IPS DF 6.9 (cell line): Measurements from ENCODE around the gene CLDN18.

Experiments used
- DNase-seq: peaks from one replicate; pipeline ENCODE4 v3.0.0-alpha.2; 2013; ENCODE audit warnings: low read depth, low spot score
- H3K27ac ChIP-seq: one replicate; pipeline ENCODE4 v1.5.1; 2013; ENCODE audit warnings: low read length, control low read depth
- H3K27me3 ChIP-seq: 2 replicates; pipeline ENCODE4 v1.6.1; 2013; ENCODE audit warnings: mild to moderate bottlenecking, low read length; ENCODE audit not compliant: control insufficient read depth, insufficient read depth
- H3K36me3 ChIP-seq: 2 replicates; pipeline ENCODE4 v1.6.1; 2013; ENCODE audit warnings: low read length; ENCODE audit not compliant: control insufficient read depth, insufficient read depth
- H3K4me1 ChIP-seq: 2 replicates; pipeline ENCODE4 v1.6.1; 2013; ENCODE audit warnings: low read length; ENCODE audit not compliant: control insufficient read depth, insufficient read depth
- H3K4me3 ChIP-seq: 2 replicates; pipeline ENCODE4 v1.5.1; 2013; ENCODE audit warnings: mild to moderate bottlenecking, low read length
- H3K9me3 ChIP-seq: 2 replicates; pipeline ENCODE4 v1.6.1; 2013; ENCODE audit warnings: low read length, inconsistent platforms; ENCODE audit not compliant: control insufficient read depth, insufficient read depth
- WGBS: extraction: QIAGEN DNeasy Blood & Tissue Kit; methylation state at CpG from one replicate; pipeline ENCODE4 v1.1.7; 2013; ENCODE audit warnings: mixed read lengths, missing lambda C conversion rate; ENCODE audit not compliant: insufficient read length, insufficient coverage; 5-methylcytosine and 5-hydroxymethylcytosine counted together

Gene CLDN18

GRCh38 chr3:138043266-138044029 is 33.5 kb downstream of the CLDN18 start:
- H3K27ac ChIP-seq: no peak overlapping the region
- WGBS: no CpG with 5 or more reads among the region's 3 CpGs
- H3K4me1 ChIP-seq: peaks cover 2% of the 10 kb centered on the region; the same call in 1 of the 2 replicates
- H3K4me3 ChIP-seq: no peak overlapping the region
- no peaks in the 10 kb centered on the region for H3K27me3 ChIP-seq
- DNase-seq: no peak
- no peaks in the 10 kb centered on the region for H3K9me3 ChIP-seq
- no peaks in the 10 kb centered on the region for H3K36me3 ChIP-seq

- no peak for DNase-seq
- H3K36me3 ChIP-seq: no peaks in the 10 kb centered on the region
- no peaks in the 10 kb centered on the region for H3K9me3 ChIP-seq
- H3K27me3 ChIP-seq: no peaks in the 10 kb centered on the region
- peaks cover 2% of the 10 kb centered on the region; the same call in 1 of the 2 replicates for H3K4me1 ChIP-seq
- H3K4me3 ChIP-seq: no peak overlapping the region
- 100% methylated on average over 1 of the region's 3 CpGs for WGBS
- H3K27ac ChIP-seq: no peak overlapping the region
Observed at GRCh38 chr3:138046085-138046484, 36.1 kb downstream of the CLDN18 start.

GRCh38 chr3:138046955-138047354 is 37.0 kb downstream of the CLDN18 start:
- no peaks in the 10 kb centered on the region for H3K9me3 ChIP-seq
- H3K36me3 ChIP-seq: no peaks in the 10 kb centered on the region
- no peaks in the 10 kb centered on the region for H3K27me3 ChIP-seq
- no peak overlapping the region for H3K4me3 ChIP-seq
- WGBS: no CpG with 5 or more reads among the region's 3 CpGs
- no peak for DNase-seq
- peaks cover 2% of the 10 kb centered on the region; the same call in 1 of the 2 replicates for H3K4me1 ChIP-seq
- no peak overlapping the region for H3K27ac ChIP-seq

- Histone ChIP-seq H3K27ac (no peak overlapping the region), H3K4me3 (no peak overlapping the region), H3K4me1 (peaks cover 2% of the 10 kb centered on the region; the same call in 1 of the 2 replicates), H3K27me3 (no peaks in the 10 kb centered on the region), H3K9me3 (no peaks in the 10 kb centered on the region), H3K36me3 (no peaks in the 10 kb centered on the region)
- no CpG with 5 or more reads among the region's 5 CpGs for WGBS
- no peak for DNase-seq
Observed at GRCh38 chr3:138047596-138048158, 37.7 kb downstream of the CLDN18 start.

GRCh38 chr3:138049157-138049919 is 39.4 kb downstream of the CLDN18 start:
- Histone ChIP-seq H3K9me3 (no peaks in the 10 kb centered on the region), H3K27me3 (no peaks in the 10 kb centered on the region), H3K4me1 (peaks cover 2% of the 10 kb centered on the region; the same call in 1 of the 2 replicates), H3K36me3 (no peaks in the 10 kb centered on the region), H3K4me3 (no peak overlapping the region), H3K27ac (no peak overlapping the region)
- peak; percentile 18 for DNase-seq
- WGBS: no CpG with 5 or more reads among the region's 9 CpGs

GRCh38 chr3:138051947-138052802 is 42.2 kb downstream of the CLDN18 start:
- no peaks in the 10 kb centered on the region for H3K36me3 ChIP-seq
- H3K4me1 ChIP-seq: no peaks in the 10 kb centered on the region
- H3K4me3 ChIP-seq: no peak overlapping the region
- DNase-seq: peak; percentile 18
- no peaks in the 10 kb centered on the region for H3K27me3 ChIP-seq
- no peaks in the 10 kb centered on the region for H3K9me3 ChIP-seq
- WGBS: no CpG with 5 or more reads among the region's 8 CpGs
- no peak overlapping the region for H3K27ac ChIP-seq

- H3K36me3 ChIP-seq: no peaks in the 10 kb centered on the region
- no peak overlapping the region for H3K27ac ChIP-seq
- no CpG with 5 or more reads among the region's 1 CpG for WGBS
- no peaks in the 10 kb centered on the region for H3K9me3 ChIP-seq
- no peaks in the 10 kb centered on the region for H3K4me1 ChIP-seq
- no peak for DNase-seq
- no peaks in the 10 kb centered on the region for H3K27me3 ChIP-seq
- H3K4me3 ChIP-seq: no peak overlapping the region
Observed at GRCh38 chr3:138054057-138054456, 44.1 kb downstream of the CLDN18 start.

- no peaks in the 10 kb centered on the region for H3K4me1 ChIP-seq
- no CpG with 5 or more reads among the region's 3 CpGs for WGBS
- H3K4me3 ChIP-seq: no peak overlapping the region
- no peak for DNase-seq
- no peaks in the 10 kb centered on the region for H3K36me3 ChIP-seq
- H3K27ac ChIP-seq: no peak overlapping the region
- H3K9me3 ChIP-seq: no peaks in the 10 kb centered on the region
- no peaks in the 10 kb centered on the region for H3K27me3 ChIP-seq
Observed at GRCh38 chr3:138057384-138057783, 47.4 kb downstream of the CLDN18 start.

GRCh38 chr3:138059261-138059660 is 49.3 kb downstream of the CLDN18 start:
- no peak for DNase-seq
- H3K27ac ChIP-seq: no peak overlapping the region
- no peaks in the 10 kb centered on the region for H3K4me1 ChIP-seq
- 0 out of 2 replicates have a peak, but pooled peaks cover 2% of the 10 kb centered on the region for H3K36me3 ChIP-seq
- no peaks in the 10 kb centered on the region for H3K9me3 ChIP-seq
- no peak overlapping the region for H3K4me3 ChIP-seq
- H3K27me3 ChIP-seq: no peaks in the 10 kb centered on the region

- Histone ChIP-seq H3K4me1 (no peaks in the 10 kb centered on the region), H3K4me3 (no peak overlapping the region), H3K36me3 (0 out of 2 replicates have a peak, but pooled peaks cover 2% of the 10 kb centered on the region), H3K9me3 (no peaks in the 10 kb centered on the region), H3K27me3 (no peaks in the 10 kb centered on the region), H3K27ac (no peak overlapping the region)
- no CpG with 5 or more reads among the region's 2 CpGs for WGBS
- no peak for DNase-seq
Observed at GRCh38 chr3:138060792-138061191, 50.8 kb downstream of the CLDN18 start.
